Measurements from ENCODE around the gene FOXO3. TPM values are rescaled to one million over a fixed set of nuclear protein-coding genes. Genes with fewer than 3 reads are reported as not detected.

Gene FOXO3
- total RNA-seq, 1 donor = 80.0 TPM

DNA sequence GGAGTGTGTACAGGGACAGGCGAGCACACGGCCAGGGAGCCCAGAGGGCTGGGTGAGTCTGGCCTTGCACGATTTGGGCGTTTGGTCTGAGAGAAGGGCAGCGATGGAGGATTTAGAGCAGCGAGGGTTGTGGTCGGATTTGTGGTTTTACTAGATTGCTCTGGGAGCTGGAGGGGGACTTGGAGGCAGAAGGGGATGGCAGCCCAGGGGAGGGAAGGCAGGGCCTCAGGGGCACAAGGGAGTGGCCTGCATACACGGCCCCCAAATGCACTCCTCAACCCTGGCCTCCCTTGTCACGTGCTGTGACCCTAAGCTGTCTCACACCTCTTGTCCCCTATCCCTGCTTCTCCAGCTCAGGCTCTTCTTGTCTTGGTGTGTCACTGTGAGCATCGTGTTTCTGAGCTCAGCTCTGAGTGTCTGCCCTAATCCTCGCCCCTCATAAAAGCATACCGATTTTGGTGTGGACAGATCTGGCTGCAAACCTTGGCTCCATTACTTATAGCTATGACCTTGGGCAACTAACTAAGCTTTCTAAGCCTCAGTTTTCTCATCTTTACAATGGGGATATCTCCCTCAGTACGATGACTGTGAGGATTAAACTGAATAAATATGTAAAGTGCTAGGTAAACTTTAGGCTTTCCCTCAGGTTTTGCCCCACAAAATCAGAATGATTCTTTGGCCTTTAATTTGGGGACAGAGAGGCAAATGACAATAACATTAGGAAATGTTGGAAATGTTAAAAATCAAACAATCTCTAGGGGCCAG lies 167.4 kb downstream of the FOXO3 start:
- DNase-seq (ENCODE audit: low read depth in 2 of 3, low spot score in 2 of 3) = no peak

GRCh38 chr6:108728826-108729225 lies 168.1 kb downstream of the FOXO3 start:
- no peak for DNase-seq (ENCODE audit: low read depth in 2 of 3, low spot score in 2 of 3)

GRCh38 chr6:108730635-108731515 lies 170.2 kb downstream of the FOXO3 start:
- DNase-seq (ENCODE audit: low read depth in 2 of 3, low spot score in 2 of 3) = no peak

GRCh38 chr6:108732091-108732870 lies 171.6 kb downstream of the FOXO3 start:
- no peak for DNase-seq (ENCODE audit: low read depth in 2 of 3, low spot score in 2 of 3)

- no peak for DNase-seq (ENCODE audit: low read depth in 2 of 3, low spot score in 2 of 3)
These were observed 172.3 kb downstream of the FOXO3 start for GRCh38 chr6:108733051-108733450.

DNA sequence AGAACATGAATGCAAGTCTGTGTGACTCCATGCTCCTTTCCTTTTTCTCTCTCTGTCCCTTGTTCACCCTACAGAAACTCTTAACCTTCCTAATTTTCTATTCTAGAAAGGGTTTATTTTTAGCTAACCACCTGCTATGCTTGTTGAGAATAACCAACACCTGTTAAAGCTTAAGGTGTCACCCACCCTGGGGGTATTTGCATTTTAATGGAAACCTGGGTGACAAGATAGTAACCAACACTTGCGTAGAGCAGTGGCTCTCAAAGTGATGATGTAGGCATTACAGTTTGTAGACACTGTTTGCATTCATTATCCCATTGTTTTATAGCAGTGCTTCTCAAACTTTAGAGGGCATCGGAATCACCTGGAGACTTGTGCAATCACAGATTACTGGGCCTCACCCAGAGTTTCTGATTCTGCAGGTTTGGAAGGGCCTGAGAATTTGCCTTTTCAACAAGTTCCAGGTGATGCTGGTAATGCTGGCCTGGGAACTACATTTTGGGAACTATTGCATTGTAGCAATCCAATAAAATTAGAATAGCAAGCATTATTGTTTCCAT lies 173.1 kb downstream of the FOXO3 start:
- DNase-seq (ENCODE audit: low read depth in 2 of 3, low spot score in 2 of 3) = no peak

Small RNA genes lying within 50 kb of the gene (small RNA-seq; reads per million reads assigned to genes)
- gene AL391646.1 = not detected
- not detected for gene SUMO2P8
